PC-9 (cell line): Measurements from ENCODE around the gene SWI5.
"Not testable (repeated sequence)": the region's sequence is repeated elsewhere in the genome, so short reads cannot be mapped to it uniquely, and the experiment has no call there.

Experiments used
- CTCF ChIP-seq: fragments of 200-600 bp; sonication (generic); conservative IDR thresholded peaks from 2 replicates; pipeline ENCODE4 v1.6.1; 2017; ENCODE audit warnings: mixed run types, antibody characterized with exemption, mild to moderate bottlenecking, moderate library complexity
- EZH2 ChIP-seq: fragments of 200-600 bp; sonication (generic); IDR thresholded peaks from 2 replicates; pipeline ENCODE4 v1.8.0; 2017; ENCODE audit warnings: antibody characterized with exemption, low read depth

DNA sequence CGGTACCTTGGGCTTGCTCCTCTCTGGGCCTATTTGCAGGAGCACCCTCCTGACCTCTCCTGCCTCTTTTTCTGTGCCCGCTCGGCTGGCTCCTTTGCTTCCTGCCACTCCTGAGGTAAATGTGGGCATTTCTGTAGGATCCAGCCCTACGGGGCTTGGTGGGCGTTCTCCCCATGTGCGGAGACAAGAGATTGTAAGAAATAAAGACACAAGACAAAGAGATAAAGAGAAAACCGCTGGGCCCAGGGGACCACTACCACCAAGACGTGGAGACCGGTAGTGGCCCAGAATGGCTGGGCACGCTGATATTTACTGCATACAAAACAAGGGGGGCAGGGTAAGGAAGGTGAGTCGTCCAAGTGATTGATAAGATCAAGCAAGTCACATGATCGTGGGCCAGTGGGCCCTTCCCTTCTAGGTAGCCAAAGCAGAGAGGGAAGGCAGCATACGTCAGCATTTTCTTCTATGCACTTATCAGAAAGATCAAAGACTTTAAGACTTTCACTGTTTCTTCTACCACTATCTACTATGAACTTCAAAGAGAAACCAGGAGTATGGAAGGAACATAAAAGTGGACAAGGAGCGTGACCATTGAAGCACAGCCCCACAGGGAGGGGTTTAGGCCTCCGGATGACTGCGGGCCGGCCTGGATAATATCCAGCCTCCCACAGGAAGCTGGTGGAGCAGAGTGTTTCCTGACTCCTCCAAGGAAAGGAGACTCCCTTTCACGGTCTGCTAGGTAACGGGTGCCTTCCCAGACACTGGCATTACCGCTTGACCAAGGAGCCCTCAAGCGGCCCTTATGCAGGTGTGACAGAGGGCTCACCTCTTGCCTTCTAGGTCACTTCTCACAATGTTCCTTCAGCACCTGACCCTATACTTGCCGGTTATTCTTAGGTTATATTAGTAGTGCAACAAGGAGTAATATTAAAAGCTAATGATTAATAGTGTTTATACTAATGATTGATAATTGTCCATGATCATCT, 3.3 kb downstream of the SWI5 start:
- not testable (repeated sequence) for TF ChIP-seq CTCF, EZH2
